GM12892 (cell line): ENCODE measurements around the gene SDS.

ENCODE experiments used
- POLR2A ChIP-seq: IDR thresholded peaks from 2 replicates; pipeline ENCODE4 v1.6.1; 2011; ENCODE audit warnings: low read depth, low read length, control low read depth
- POLR2AphosphoS5 ChIP-seq: IDR thresholded peaks from 2 replicates; pipeline ENCODE4 v1.6.1; 2011; ENCODE audit warnings: low read depth, low read length, control low read depth
- TAF1 ChIP-seq: IDR thresholded peaks from 2 replicates; pipeline ENCODE4 v1.6.1; 2011; ENCODE audit warnings: low read depth, mild to moderate bottlenecking, control low read depth, low read length, borderline replicate concordance

DNA sequence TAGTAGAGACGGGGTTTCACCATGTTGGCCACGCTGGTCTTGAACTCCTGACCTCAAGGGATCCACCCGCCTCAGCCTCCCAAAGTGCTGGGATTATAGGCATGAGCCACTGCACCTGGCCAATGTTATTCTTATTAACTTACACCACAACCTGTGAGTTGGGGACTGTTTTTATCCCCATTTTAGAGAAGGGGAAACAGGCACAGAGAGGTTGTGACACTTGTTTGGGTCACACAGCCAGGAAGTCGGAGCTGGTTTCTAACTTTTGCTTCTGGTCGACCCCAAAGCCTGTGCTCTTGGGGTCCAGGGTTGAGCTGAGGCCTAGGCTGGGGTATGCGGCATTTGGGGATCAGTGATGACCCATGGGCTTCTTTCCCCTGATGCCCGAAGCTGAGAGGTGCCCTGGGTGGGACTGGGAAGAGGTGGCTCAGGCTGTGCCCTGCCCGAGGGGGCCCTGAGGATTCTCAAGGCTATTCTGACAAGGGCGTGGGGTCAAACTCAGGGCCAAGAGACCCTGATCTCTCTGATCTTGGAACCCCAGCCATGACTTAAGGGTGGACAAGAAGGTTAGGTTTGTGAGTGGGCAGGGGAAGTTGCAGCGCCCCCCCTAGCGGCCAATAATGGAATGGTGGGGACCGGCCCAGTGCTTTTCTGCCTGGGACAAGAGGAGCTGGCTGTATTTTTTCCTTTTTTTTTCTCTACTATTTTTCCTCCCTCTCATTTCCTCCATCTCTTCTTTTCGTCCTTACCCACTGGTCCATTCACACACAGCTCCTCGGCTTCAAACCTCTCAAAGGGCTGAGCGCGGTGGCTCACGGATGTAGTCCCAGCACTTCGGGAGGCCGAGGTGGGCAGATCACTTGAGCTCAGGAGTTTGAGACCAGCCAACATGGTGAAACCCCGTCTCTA is 21.5 kb upstream of the SDS start:
- TF ChIP-seq POLR2A (no peak), TAF1 (no peak), POLR2AphosphoS5 (no peak)
